Caki2 (cell line): ENCODE data around the gene KAZALD1. TPM values are rescaled to one million over a fixed set of nuclear protein-coding genes. Genes with fewer than 3 reads are reported as not detected.
"Not testable (repeated sequence)": the region's sequence is repeated elsewhere in the genome, so short reads cannot be mapped to it uniquely, and the experiment has no call there.

Experiments used
- DNase-seq: peaks from one replicate; pipeline ENCODE4 v3.0.0-alpha.2; 2015; ENCODE audit warnings: low read depth
- in situ Hi-C: cut with HindIII; loops from 2 replicates; pipeline ENCODE4 v1.10.0; 2016; ENCODE audit warnings: low sequenced_read_pairs, low pct_unique_long_range_greater_than_20kb, mixed read lengths
- total RNA-seq: library from RNA; depleted of rRNA; stranded (reverse); fragments of >200 nt; shearing (Covaris generic); gene quantifications from 2 replicates; pipeline ENCODE4 v1.2.3, GENCODE V29; 2014; ENCODE audit warnings: low replicate concordance

Gene KAZALD1
- total RNA-seq, 1 experiment from 2014 or later, result 35.4 TPM

DNA sequence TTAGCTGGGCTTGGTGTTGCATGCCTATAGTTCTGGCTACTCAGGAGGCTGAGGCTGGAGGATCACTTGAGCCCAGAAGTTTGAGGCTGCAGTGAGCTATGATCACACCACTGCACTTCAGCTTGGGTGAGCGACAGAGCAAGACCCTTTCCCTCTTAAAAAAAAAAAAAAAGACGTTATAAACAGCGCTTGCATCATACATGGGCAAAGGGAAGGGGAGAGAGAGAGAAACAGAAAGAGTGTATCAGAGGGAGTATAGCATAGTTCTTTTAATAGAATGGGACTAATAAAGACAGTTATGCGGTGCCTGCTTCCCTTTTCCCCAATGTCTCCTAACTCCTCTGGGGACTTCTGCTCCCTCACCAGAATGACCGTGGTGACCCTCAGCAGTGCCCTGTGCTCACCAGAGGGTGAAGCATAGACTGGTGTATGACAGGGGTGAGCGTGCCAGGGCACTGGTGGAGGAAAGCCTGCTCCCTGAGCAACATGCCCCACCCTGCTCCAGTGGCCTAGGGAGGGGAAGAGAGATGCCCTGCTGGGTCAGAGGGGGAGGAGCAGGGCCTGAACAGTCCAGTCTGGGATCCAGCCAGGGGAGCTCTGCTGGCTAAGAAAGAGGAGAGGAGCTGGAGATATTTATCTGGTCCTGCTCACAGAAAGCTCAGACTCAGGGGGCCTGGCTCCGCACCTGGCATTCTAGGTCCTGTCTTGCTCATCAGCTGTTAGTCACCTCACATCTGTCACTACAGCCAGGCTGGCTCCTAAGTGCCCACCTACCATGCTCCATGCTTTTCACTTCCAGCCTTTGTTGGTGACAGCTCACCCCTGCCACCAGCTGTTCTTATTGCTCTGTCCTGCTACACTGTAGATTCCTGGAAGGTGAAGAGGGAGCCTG lies 33.1 kb upstream of the KAZALD1 start:
- peak; percentile 59 for DNase-seq
- in situ Hi-C loops, result no loop called here

DNA sequence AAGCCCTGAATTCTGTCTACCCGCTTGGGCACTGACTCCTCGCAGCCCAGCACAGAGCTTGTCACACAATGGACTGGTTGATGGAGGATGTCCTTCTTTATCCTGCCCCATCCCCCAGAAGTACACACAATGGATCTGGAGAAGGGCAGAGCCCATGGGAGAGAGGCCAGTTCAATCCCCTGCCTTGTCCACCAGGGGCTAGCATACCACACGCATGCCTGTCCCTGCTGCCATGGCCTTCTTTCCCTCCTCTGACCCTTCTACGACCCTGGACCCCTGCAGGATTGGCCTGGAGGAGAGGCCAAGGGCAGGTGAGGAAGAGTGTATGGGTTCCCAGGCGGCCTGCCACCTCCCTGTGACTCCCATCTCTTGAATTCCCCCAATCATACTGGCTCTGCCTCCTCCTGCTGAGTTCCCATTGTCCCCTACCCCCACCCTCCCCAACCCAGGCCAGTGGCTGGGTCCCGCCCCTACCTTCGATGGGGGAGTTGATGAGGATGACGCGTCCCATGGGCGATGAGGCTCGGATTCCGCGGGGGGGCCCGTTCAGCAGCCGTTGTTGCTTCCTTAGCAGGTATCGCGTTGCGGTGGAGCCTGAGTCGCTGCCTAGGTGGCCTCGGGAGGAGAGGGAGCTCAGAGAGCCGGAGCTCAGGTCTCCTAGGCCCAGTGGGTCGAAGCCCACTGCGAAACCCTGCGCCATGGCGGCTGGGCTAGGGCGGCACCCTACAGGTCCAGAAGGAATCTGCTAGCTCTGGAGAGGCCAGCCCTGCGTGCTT lies 32.1 kb upstream of the KAZALD1 start:
- no peak for DNase-seq
- in situ Hi-C loops, result no loop called here

DNA sequence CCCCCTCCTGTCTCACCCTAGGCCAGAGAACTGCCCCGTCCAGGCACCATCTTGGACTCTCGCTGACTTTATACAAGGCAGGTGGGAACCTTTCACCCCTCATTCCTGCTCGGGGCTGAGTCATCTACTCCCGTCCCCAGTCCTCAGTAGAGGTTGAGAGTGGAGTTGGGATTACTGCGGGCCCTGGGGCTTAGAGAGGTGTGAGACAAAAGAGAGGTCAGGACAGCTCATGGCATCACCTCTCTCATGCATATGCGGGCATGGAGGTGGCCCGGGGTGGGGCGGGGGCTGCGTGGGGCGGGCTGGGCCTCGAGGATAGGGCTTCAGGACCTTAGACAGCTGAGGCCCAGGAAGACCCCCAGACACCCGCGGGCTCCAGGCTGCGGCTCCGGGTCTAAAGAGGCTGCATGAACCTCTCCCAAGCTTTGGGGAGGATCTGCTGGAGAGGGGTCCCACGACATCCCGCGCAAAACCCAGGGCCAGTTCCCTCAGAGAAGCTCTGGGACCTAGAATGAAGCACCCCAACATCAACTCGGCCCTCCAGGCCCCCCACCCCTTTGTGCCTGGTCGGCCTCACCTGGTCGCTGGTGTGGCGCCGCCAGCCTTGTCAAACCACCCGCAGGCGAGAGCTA lies 31.2 kb upstream of the KAZALD1 start:
- in situ Hi-C loops, result no loop called here
- DNase-seq, result no peak

GRCh38 chr10:101031128-101031795 lies 30.5 kb upstream of the KAZALD1 start, which contains the start of the genes PDZD7 and SFXN3:
Gene PDZD7, minus strand, starts transcription at chr10:101031129. Its CDS starts 910 bp downstream, at chr10:101030219.
Gene SFXN3, plus strand, starts transcription at chr10:101031234. Its CDS starts 3,461 bp downstream, at chr10:101034695.
- in situ Hi-C loops, result no loop called here
- DNase-seq, result peak; percentile 85

DNA sequence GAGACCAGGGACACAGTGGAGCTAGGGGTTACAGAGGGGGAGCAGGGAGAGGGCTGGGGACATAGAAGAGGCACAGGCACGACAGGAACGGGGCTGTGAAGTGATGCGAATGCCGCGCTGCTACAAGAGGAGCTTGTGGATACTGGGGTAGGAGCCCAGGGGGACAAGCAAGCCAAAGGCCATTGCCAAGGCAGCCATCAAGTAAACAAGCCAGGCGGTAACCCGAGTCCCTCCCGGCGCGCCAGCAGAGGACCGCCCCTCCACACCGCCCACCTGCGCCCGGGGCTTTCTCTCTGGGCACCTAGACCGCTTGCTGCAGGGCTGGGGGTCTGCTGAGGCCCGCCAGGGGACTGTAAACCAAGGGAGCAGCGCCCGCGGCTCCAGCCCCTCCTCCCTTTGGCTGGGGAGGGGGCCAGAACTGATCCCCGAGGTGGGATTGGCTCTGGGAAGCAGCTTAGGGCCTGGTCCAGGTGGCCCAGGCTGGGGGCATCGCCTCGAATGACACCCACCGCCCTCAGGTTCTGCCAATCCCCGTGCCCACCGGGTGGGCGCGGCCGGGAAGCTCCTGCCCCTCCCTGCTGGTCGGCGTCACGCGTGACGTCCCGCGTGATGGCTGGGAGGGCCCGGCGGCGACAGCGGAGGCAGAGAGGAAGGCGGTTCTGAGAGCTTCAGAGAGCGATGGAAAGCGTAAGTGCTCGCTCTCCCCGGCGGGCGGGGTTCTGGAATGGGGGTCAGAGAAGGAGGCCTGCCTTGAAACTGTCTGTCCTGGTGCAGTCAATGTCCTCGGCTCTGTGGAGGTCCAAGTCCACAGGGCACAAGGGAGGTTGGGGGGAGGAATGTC lies 29.8 kb upstream of the KAZALD1 start:
- in situ Hi-C loops, result no loop called here
- DNase-seq, result peak; percentile 66

DNA sequence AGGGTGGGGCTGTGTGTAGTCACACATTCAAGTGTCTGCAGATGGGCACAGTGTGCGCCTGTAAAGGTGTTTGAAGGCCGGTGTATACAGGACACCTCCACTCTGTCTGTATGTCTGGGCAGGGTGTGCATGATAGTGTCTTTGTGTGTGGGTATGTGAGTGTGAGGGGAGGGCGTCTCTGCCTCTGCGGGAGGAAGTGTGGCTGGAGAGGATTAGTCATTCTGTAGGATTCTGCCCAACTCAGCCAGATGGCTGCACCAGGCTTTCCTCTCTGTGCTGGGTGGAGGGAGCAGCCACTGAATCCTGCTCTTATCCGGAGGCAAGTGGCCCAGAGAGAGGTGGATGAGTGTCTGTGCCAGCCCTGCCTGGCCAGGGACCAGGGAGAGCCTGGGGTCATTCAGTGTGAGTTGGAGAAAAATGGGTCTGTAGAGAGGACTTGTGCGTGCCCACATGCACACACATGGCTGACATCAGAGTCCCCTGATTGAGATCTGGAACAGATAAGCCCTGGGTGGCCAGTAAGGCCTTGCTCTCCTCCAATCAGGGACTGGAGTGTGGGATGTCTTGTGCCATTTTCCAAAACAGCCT lies 29.1 kb upstream of the KAZALD1 start:
- in situ Hi-C loops, result no loop called here
- DNase-seq, result peak; percentile 80

- in situ Hi-C loops, result no loop called here
- DNase-seq, result no peak
Observed at GRCh38 chr10:101033276-101033675, 28.5 kb upstream of the KAZALD1 start.

DNA sequence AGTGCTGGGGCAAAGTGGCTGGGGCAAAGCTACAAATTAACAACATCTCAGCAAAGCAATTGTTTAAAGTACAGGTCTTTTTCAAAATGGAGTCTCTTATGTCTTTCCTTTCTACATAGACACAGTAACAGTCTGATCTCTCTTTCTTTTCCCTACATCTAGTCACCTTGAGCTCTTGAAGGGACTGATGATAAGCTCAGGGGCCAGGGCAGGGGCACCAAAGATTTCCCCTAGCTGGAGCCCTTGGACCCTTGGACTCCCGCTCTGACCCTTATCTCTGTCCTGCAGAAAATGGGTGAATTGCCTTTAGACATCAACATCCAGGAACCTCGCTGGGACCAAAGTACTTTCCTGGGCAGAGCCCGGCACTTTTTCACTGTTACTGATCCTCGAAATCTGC lies 27.4 kb upstream of the KAZALD1 start:
- DNase-seq, in situ Hi-C loops: not testable (repeated sequence)

DNA sequence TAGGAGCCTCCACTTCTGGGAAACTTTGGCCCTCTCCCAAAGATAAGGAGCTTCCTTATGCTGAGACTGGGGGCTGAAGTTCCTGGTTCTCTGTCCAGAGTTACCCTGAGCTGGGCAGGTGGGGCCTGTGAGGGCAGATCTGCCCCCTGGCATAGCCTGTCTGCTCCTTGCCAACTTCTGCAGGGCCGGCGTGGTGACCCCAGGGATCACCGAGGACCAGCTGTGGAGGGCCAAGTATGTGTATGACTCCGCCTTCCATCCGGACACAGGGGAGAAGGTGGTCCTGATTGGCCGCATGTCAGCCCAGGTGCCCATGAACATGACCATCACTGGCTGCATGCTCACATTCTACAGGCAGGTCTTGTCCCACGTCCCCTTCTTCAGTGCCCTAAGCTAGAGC lies 26.5 kb upstream of the KAZALD1 start:
- in situ Hi-C loops, result no loop called here
- no peak for DNase-seq

- in situ Hi-C loops, result no loop called here
- no peak for DNase-seq
Observed at GRCh38 chr10:101035916-101036702, 25.7 kb upstream of the KAZALD1 start.

DNA sequence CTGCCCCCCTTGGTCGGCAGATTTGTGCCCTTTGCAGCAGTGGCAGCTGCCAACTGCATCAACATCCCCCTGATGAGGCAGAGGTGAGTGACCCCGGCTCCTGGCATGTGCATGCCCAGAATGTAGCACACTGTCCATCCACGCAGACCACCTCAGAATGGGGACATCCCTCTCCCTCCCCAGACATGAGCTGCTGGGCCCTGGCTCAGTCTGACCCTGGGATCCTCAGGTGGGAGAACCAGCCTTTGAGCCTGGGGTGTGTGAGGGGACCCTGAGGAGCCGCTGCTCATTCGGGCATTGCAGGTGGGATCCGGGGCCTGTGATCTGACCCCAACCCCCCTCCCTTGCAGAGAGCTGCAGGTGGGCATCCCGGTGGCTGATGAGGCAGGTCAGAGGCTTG lies 25.1 kb upstream of the KAZALD1 start:
- no peak for DNase-seq
- in situ Hi-C loops, result no loop called here

GRCh38 chr10:101038484-101038883 lies 23.3 kb upstream of the KAZALD1 start:
- in situ Hi-C loops, result no loop called here
- DNase-seq, result no peak

DNA sequence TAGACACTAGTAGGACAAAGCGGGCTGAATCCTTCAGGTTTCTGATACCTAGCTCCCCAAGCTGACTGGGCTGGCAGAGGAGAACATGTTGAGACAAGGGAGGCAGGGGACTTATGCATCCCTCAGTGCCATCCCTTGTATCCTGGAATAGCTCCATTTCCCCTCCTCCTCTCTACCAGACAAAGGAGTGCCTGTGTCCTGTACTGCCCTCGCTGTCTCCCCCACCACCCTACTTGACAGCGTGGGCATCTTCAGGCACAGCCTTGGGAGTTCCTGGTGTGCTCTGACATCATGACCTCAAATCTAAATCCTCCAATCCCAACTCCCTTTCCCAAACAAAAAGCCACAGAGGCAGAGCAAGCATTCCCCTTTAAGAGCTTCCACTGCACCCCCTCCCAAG lies 21.7 kb upstream of the KAZALD1 start:
- in situ Hi-C loops, result no loop called here
- no peak for DNase-seq

- in situ Hi-C loops, result no loop called here
- no peak for DNase-seq
Observed at GRCh38 chr10:101040851-101041250, 20.9 kb upstream of the KAZALD1 start.

GRCh38 chr10:101041252-101041761 lies 20.5 kb upstream of the KAZALD1 start:
- in situ Hi-C loops, result no loop called here
- peak; percentile 79 for DNase-seq

DNA sequence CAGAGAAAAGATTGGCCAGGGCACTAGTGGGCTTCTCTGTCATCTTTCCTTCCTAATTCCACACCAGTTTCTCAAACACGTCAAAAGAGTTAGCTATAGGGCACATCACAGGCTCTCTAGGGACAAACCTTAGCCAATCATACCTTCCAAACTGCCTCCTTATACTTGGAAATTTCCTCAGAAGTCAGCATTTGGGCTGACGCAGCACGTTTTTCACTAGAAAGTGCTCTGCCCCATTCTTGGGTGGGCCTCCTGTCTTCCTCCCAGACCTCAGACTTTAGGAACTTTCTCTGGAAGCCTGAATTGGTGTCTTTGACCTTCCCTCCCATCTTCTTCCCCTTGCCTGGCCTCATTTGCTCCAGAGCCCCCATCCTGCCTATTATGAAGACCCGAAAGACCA lies 19.7 kb upstream of the KAZALD1 start:
- DNase-seq, result no peak
- in situ Hi-C loops, result no loop called here
